Activated T-cell treated with anti-CD3 and anti-CD28 coated beads, Interleukin-2, amount 50 U/mL, for 24 hours (primary cell): Measurements from ENCODE around the gene CCNQ.

Experiments
- DNase-seq: peaks from one replicate; pipeline ENCODE4 v3.0.0-alpha.2; 2020
- H3K27ac Mint-ChIP-seq: 2 replicates; pipeline ENCODE4 v1.8.0; 2020; ENCODE audit warnings: mild to moderate bottlenecking, mixed read lengths
- H3K27me3 Mint-ChIP-seq: 2 replicates; pipeline ENCODE4 v1.8.0; 2020; ENCODE audit warnings: mixed read lengths
- H3K36me3 Mint-ChIP-seq: 2 replicates; pipeline ENCODE4 v1.8.0; 2020; ENCODE audit warnings: low read depth, mixed read lengths
- H3K4me1 Mint-ChIP-seq: 2 replicates; pipeline ENCODE4 v1.8.0; 2020; ENCODE audit warnings: low read depth, mixed read lengths
- H3K4me3 Mint-ChIP-seq: 2 replicates; pipeline ENCODE4 v1.8.0; 2020; ENCODE audit warnings: mild to moderate bottlenecking, moderate library complexity, mixed read lengths
- H3K9me3 Mint-ChIP-seq: 2 replicates; pipeline ENCODE4 v1.8.0; 2020; ENCODE audit warnings: mixed read lengths

CCNQ gene

GRCh38 chrX:153587342-153587741, 11.6 kb downstream of the CCNQ start:
- peaks cover 17% of the 10 kb centered on the region for H3K27me3 Mint-ChIP-seq
- peaks cover 48% of the 10 kb centered on the region for H3K36me3 Mint-ChIP-seq
- no peak overlapping the region for H3K4me3 Mint-ChIP-seq
- H3K9me3 Mint-ChIP-seq = no peaks in the 10 kb centered on the region
- H3K27ac Mint-ChIP-seq = no peak overlapping the region
- DNase-seq = no peak
- H3K4me1 Mint-ChIP-seq = peaks cover 17% of the 10 kb centered on the region

GRCh38 chrX:153585827-153586226, 13.1 kb downstream of the CCNQ start:
- no peak overlapping the region for H3K4me3 Mint-ChIP-seq
- peaks cover 35% of the 10 kb centered on the region for H3K36me3 Mint-ChIP-seq
- no peaks in the 10 kb centered on the region for H3K9me3 Mint-ChIP-seq
- no peak overlapping the region for H3K27ac Mint-ChIP-seq
- no peak for DNase-seq
- peaks cover 17% of the 10 kb centered on the region for H3K4me1 Mint-ChIP-seq
- H3K27me3 Mint-ChIP-seq = peaks cover 15% of the 10 kb centered on the region

- Mint-ChIP-seq H3K27me3 (peaks cover 22% of the 10 kb centered on the region), H3K27ac (no peak overlapping the region), H3K9me3 (no peaks in the 10 kb centered on the region), H3K36me3 (peaks cover 25% of the 10 kb centered on the region), H3K4me3 (no peak overlapping the region), H3K4me1 (peaks cover 17% of the 10 kb centered on the region)
- DNase-seq = no peak
These were observed 15.5 kb downstream of the CCNQ start for GRCh38 chrX:153583433-153583832.

- peak; percentile 68 for DNase-seq
- no peaks in the 10 kb centered on the region for H3K9me3 Mint-ChIP-seq
- peak overlapping the region; percentile 11 for H3K4me3 Mint-ChIP-seq
- no peak overlapping the region for H3K27ac Mint-ChIP-seq
- peaks cover 18% of the 10 kb centered on the region for H3K27me3 Mint-ChIP-seq
- H3K4me1 Mint-ChIP-seq = peaks cover 17% of the 10 kb centered on the region
- H3K36me3 Mint-ChIP-seq = peaks cover 20% of the 10 kb centered on the region
These were observed 16.0 kb downstream of the CCNQ start for GRCh38 chrX:153582896-153583295.

- no peak for DNase-seq
- peaks cover 14% of the 10 kb centered on the region for H3K27me3 Mint-ChIP-seq
- H3K4me3 Mint-ChIP-seq = no peak overlapping the region
- peaks cover 4% of the 10 kb centered on the region for H3K36me3 Mint-ChIP-seq
- H3K4me1 Mint-ChIP-seq = peaks cover 17% of the 10 kb centered on the region
- no peaks in the 10 kb centered on the region for H3K9me3 Mint-ChIP-seq
- no peak overlapping the region for H3K27ac Mint-ChIP-seq
These were observed 18.1 kb downstream of the CCNQ start for GRCh38 chrX:153580700-153581386.

GRCh38 chrX:153578889-153579288, 20.1 kb downstream of the CCNQ start:
- no peak overlapping the region for H3K4me3 Mint-ChIP-seq
- peaks cover 16% of the 10 kb centered on the region for H3K4me1 Mint-ChIP-seq
- no peak overlapping the region for H3K27ac Mint-ChIP-seq
- peaks cover 29% of the 10 kb centered on the region for H3K27me3 Mint-ChIP-seq
- no peaks in the 10 kb centered on the region for H3K36me3 Mint-ChIP-seq
- no peaks in the 10 kb centered on the region for H3K9me3 Mint-ChIP-seq
- no peak for DNase-seq

GRCh38 chrX:153578200-153578835, 20.6 kb downstream of the CCNQ start:
- DNase-seq = no peak
- H3K4me1 Mint-ChIP-seq = peaks cover 10% of the 10 kb centered on the region
- no peak overlapping the region for H3K4me3 Mint-ChIP-seq
- no peak overlapping the region for H3K27ac Mint-ChIP-seq
- no peaks in the 10 kb centered on the region for H3K36me3 Mint-ChIP-seq
- H3K9me3 Mint-ChIP-seq = no peaks in the 10 kb centered on the region
- peaks cover 26% of the 10 kb centered on the region for H3K27me3 Mint-ChIP-seq

GRCh38 chrX:153576961-153577360, 22.0 kb downstream of the CCNQ start:
- no peaks in the 10 kb centered on the region for H3K4me1 Mint-ChIP-seq
- H3K9me3 Mint-ChIP-seq = no peaks in the 10 kb centered on the region
- H3K4me3 Mint-ChIP-seq = no peak overlapping the region
- DNase-seq = no peak
- peaks cover 30% of the 10 kb centered on the region for H3K27me3 Mint-ChIP-seq
- no peaks in the 10 kb centered on the region for H3K36me3 Mint-ChIP-seq
- no peak overlapping the region for H3K27ac Mint-ChIP-seq

- Mint-ChIP-seq H3K27ac (no peak overlapping the region), H3K4me3 (no peak overlapping the region)
These were observed 22.6 kb downstream of the CCNQ start for GRCh38 chrX:153576239-153576870.

GRCh38 chrX:153573984-153574383, 25.0 kb downstream of the CCNQ start:
- Mint-ChIP-seq H3K4me1 (peaks cover 3% of the 10 kb centered on the region), H3K9me3 (no peaks in the 10 kb centered on the region), H3K27me3 (peaks cover 26% of the 10 kb centered on the region), H3K36me3 (no peaks in the 10 kb centered on the region), H3K27ac (no peak overlapping the region), H3K4me3 (no peak overlapping the region)
- DNase-seq = no peak

More at GRCh38 chrX:153576239-153576870, 22.6 kb downstream of the CCNQ start:
- H3K4me1 Mint-ChIP-seq = peaks cover under 1% of the 10 kb centered on the region
- no peaks in the 10 kb centered on the region for H3K36me3 Mint-ChIP-seq
- DNase-seq = no peak
- H3K9me3 Mint-ChIP-seq = no peaks in the 10 kb centered on the region
- H3K27me3 Mint-ChIP-seq = peaks cover 33% of the 10 kb centered on the region

- Mint-ChIP-seq H3K4me3 (no peak overlapping the region), H3K27me3 (peaks cover 26% of the 10 kb centered on the region), H3K9me3 (no peaks in the 10 kb centered on the region), H3K36me3 (no peaks in the 10 kb centered on the region), H3K4me1 (peaks cover 3% of the 10 kb centered on the region), H3K27ac (no peak overlapping the region)
- no peak for DNase-seq
These were observed 26.3 kb downstream of the CCNQ start for GRCh38 chrX:153572601-153573000.

GRCh38 chrX:153571534-153571908, 27.4 kb downstream of the CCNQ start:
- no peak overlapping the region for H3K4me3 Mint-ChIP-seq
- H3K9me3 Mint-ChIP-seq = no peaks in the 10 kb centered on the region
- H3K4me1 Mint-ChIP-seq = peaks cover 3% of the 10 kb centered on the region
- peaks cover 26% of the 10 kb centered on the region for H3K27me3 Mint-ChIP-seq
- DNase-seq = no peak
- H3K36me3 Mint-ChIP-seq = no peaks in the 10 kb centered on the region
- H3K27ac Mint-ChIP-seq = no peak overlapping the region

GRCh38 chrX:153569475-153569874, 29.5 kb downstream of the CCNQ start:
- Mint-ChIP-seq H3K4me3 (no peak overlapping the region), H3K9me3 (no peaks in the 10 kb centered on the region)
- no peak for DNase-seq

GRCh38 chrX:153568451-153569011, 30.4 kb downstream of the CCNQ start:
- H3K9me3 Mint-ChIP-seq = no peaks in the 10 kb centered on the region
- no peak overlapping the region for H3K4me3 Mint-ChIP-seq
- H3K4me1 Mint-ChIP-seq = peaks cover 3% of the 10 kb centered on the region
- no peak overlapping the region for H3K27ac Mint-ChIP-seq
- peaks cover 20% of the 10 kb centered on the region for H3K27me3 Mint-ChIP-seq
- no peaks in the 10 kb centered on the region for H3K36me3 Mint-ChIP-seq
- no peak for DNase-seq

More at GRCh38 chrX:153569475-153569874, 29.5 kb downstream of the CCNQ start:
- no peaks in the 10 kb centered on the region for H3K36me3 Mint-ChIP-seq
- H3K4me1 Mint-ChIP-seq = peaks cover 3% of the 10 kb centered on the region
- no peak overlapping the region for H3K27ac Mint-ChIP-seq
- H3K27me3 Mint-ChIP-seq = peaks cover 17% of the 10 kb centered on the region
